Mammary epithelial cell (primary cell): ENCODE results near the gene CYP4F3.

Experiments used
- CTCF ChIP-seq, 2 donors: IDR thresholded peaks in 1 of 2; conservative IDR thresholded peaks in 1 of 2; 2 replicates each; pipeline ENCODE4 v1.5.1; 2011 to 2012; ENCODE audit warnings: inconsistent platforms in 2 of 2, low read length in 2 of 2, mild to moderate bottlenecking in 2 of 2, control low read depth in 1 of 2, low read depth in 1 of 2; ENCODE audit not compliant: insufficient read depth in 1 of 2; ENCODE audit errors: extremely low read depth in 1 of 2
- EZH2 ChIP-seq: IDR thresholded peaks from 2 replicates; pipeline ENCODE4 v1.6.1; 2012; ENCODE audit warnings: low read length, inconsistent platforms, borderline replicate concordance

DNA sequence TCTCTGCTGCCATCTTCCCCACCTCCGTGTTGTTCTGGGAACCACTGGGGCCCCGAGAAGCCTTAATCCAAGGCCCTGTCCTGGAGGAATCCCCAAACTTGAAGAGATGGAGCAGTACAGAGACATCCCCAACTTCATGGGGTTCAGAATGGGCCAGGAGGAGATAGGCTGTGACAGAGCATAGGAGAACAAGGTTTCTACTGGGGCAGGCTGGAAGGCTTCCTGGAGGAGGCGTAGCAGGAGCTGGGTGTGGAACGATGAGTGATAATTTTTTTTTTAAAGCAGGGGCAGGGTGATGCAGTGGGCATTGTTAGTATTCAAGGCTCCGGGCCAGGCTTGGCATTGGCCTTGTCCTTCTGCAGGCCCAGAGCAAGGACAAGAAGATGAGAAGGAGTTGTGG lies 22.4 kb upstream of the CYP4F3 start:
- no peak for TF ChIP-seq CTCF (conservative IDR thresholded peaks at IDR 0.05 in 1 of 2, IDR thresholded peaks at IDR 0.05 in 1 of 2; ENCODE audit: extremely low read depth in 1 of 2, insufficient read depth in 1 of 2, low read depth in 1 of 2, low read length in 2 of 2)
- TF ChIP-seq EZH2, result no peak
